CD4-positive, alpha-beta T cell (primary cell): ENCODE results near the gene RAD51AP1. TPM values are rescaled to one million over a fixed set of nuclear protein-coding genes. Genes with fewer than 3 reads are reported as not detected.
A peak's percentile ranks its signal among the peaks of the same experiment; 100 is the strongest.

ENCODE experiments used
- ATAC-seq: fragments of 200-7000 bp; cut with Tn5 transposase; one replicate; pipeline ENCODE4 v1.10.0; 2022; ENCODE audit warnings: mild to moderate bottlenecking; ENCODE audit not compliant: poor library complexity
- CTCF ChIA-PET: fragments of 350-600 bp; sonication (Branson Sonifier 250); formaldehyde crosslinking; loops from one replicate; lab custom pipeline; 2021; ENCODE audit warnings: antibody characterized with exemption, inconsistent platforms; lab: Charles Lee
- POLR2A ChIA-PET: fragments of 350-600 bp; sonication (Branson Sonifier 250); formaldehyde crosslinking; loops from one replicate; lab custom pipeline; 2021; ENCODE audit warnings: antibody characterized with exemption, inconsistent platforms; lab: Charles Lee
- DNase-seq, 14 experiments: peaks; one replicate each; pipeline ENCODE4 v3.0.0-alpha.2; 2013 to 2020; ENCODE audit warnings: mixed read lengths in 2 of 14
- H3K27ac ChIP-seq, 2 donors: one replicate each; pipeline versions ENCODE4 v1.5.1 to v1.7.0; 2013; ENCODE audit warnings: low read length in 2 of 2, low read depth in 1 of 2, mild to moderate bottlenecking in 1 of 2
- H3K27me3 ChIP-seq, 2 experiments: 1 replicate in 1 of 2; 2 replicates in 1 of 2; pipeline versions ENCODE4 v1.6.1 to v1.7.0; 2013; ENCODE audit warnings: low read length in 2 of 2, control low read depth in 1 of 2, mild to moderate bottlenecking in 1 of 2, moderate library complexity in 1 of 2; ENCODE audit not compliant: insufficient read depth in 2 of 2, control insufficient read depth in 1 of 2
- H3K36me3 ChIP-seq: one replicate; pipeline ENCODE4 v1.6.1; 2013; ENCODE audit warnings: low read length, control low read depth; ENCODE audit not compliant: insufficient read depth
- H3K4me1 ChIP-seq: one replicate; pipeline ENCODE4 v1.6.1; 2013; ENCODE audit warnings: low read length, control low read depth; ENCODE audit not compliant: insufficient read depth
- H3K4me3 ChIP-seq: one replicate; pipeline ENCODE4 v1.5.1; 2013; ENCODE audit warnings: mild to moderate bottlenecking, low read length, moderate library complexity
- H3K9me3 ChIP-seq, 2 experiments: 1 replicate in 1 of 2; 2 replicates in 1 of 2; pipeline versions ENCODE4 v1.6.1 to v1.7.0; 2013; ENCODE audit warnings: low read length in 2 of 2, mild to moderate bottlenecking in 2 of 2, control low read depth in 1 of 2, moderate library complexity in 1 of 2; ENCODE audit not compliant: control insufficient read depth in 1 of 2, insufficient read depth in 1 of 2
- H3K27ac Mint-ChIP-seq: one replicate; pipeline ENCODE4 v1.8.0; 2020; ENCODE audit warnings: mixed read lengths
- H3K27me3 Mint-ChIP-seq: one replicate; pipeline ENCODE4 v1.8.0; 2021; ENCODE audit warnings: mixed read lengths
- H3K36me3 Mint-ChIP-seq: one replicate; pipeline ENCODE4 v1.8.0; 2021; ENCODE audit warnings: low read depth, mixed read lengths
- H3K4me1 Mint-ChIP-seq: one replicate; pipeline ENCODE4 v1.8.0; 2021; ENCODE audit warnings: low read depth, mixed read lengths
- H3K4me3 Mint-ChIP-seq: one replicate; pipeline ENCODE4 v1.8.0; 2020; ENCODE audit warnings: mild to moderate bottlenecking, mixed read lengths
- H3K9me3 Mint-ChIP-seq: one replicate; pipeline ENCODE4 v1.8.0; 2020; ENCODE audit warnings: mixed read lengths
- intact Hi-C, 2 experiments: fragments of 100-400 bp; cut with DNase I in 1 of 2; cut with micrococcal nuclease in 1 of 2; formaldehyde crosslinking; loops; one replicate each; pipeline versions ENCODE4 v1.15.1 to v1.9.0; 2023 to 2025; cut with DNase I, micrococcal nuclease
- total RNA-seq, 174 experiments: library from RNA in 2 of 174; stranded (reverse) in 2 of 174; gene quantifications; one replicate each; pipeline ENCODE4 v1.2.3 and lab custom pipeline; 2021 to 2026
- TF ChIP-seq, protein P1 (sequence below): fragments of 200-600 bp; IDR thresholded peaks from one replicate; pipeline ENCODE4 v1.8.0; 2022; ENCODE audit warnings: antibody characterized with exemption, mild to moderate bottlenecking

Gene RAD51AP1
- total RNA-seq, 2 experiments from 2014 or later: 0.45 to 0.93 TPM

- Mint-ChIP-seq H3K27me3 (no peaks in the 10 kb centered on the region), H3K4me1 (no peaks in the 10 kb centered on the region), H3K36me3 (no peaks in the 10 kb centered on the region), H3K27ac (no peak overlapping the region), H3K9me3 (no peaks in the 10 kb centered on the region), H3K4me3 (no peak overlapping the region)
- no peak overlapping the region for H3K27ac ChIP-seq
- ATAC-seq (no peak), DNase-seq (peak in 4 of 14 experiments; percentile 6 to 39 (median 23))
- peaks cover 0 to 6% of the 10 kb centered on the region in 2 experiments for H3K27me3 ChIP-seq
- H3K36me3 ChIP-seq: no peaks in the 10 kb centered on the region
- H3K4me1 ChIP-seq: no peaks in the 10 kb centered on the region
- H3K9me3 ChIP-seq: no peaks in the 10 kb centered on the region
- ChIA-PET CTCF (no interaction called here), POLR2A (no interaction called here)
- intact Hi-C loops: loop anchor here in 1 of 2 experiments (2.0 kb wide), 1 partner anchor 179 kb away; no protein-coding TSS in a partner anchor
- no peak overlapping the region for H3K4me3 ChIP-seq
- TF ChIP-seq, protein P1, sequence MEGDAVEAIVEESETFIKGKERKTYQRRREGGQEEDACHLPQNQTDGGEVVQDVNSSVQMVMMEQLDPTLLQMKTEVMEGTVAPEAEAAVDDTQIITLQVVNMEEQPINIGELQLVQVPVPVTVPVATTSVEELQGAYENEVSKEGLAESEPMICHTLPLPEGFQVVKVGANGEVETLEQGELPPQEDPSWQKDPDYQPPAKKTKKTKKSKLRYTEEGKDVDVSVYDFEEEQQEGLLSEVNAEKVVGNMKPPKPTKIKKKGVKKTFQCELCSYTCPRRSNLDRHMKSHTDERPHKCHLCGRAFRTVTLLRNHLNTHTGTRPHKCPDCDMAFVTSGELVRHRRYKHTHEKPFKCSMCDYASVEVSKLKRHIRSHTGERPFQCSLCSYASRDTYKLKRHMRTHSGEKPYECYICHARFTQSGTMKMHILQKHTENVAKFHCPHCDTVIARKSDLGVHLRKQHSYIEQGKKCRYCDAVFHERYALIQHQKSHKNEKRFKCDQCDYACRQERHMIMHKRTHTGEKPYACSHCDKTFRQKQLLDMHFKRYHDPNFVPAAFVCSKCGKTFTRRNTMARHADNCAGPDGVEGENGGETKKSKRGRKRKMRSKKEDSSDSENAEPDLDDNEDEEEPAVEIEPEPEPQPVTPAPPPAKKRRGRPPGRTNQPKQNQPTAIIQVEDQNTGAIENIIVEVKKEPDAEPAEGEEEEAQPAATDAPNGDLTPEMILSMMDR: peak; percentile 4
These were observed 40.8 kb downstream of the RAD51AP1 start for GRCh38 chr12:4579305-4580102.

- Histone ChIP-seq H3K27me3 (peaks cover 0 to 6% of the 10 kb centered on the region in 2 experiments), H3K9me3 (no peaks in the 10 kb centered on the region), H3K4me3 (no peak overlapping the region), H3K27ac (no peak overlapping the region), H3K36me3 (no peaks in the 10 kb centered on the region), H3K4me1 (no peaks in the 10 kb centered on the region)
- ChIA-PET POLR2A (no interaction called here), CTCF (no interaction called here)
- Mint-ChIP-seq H3K9me3 (no peaks in the 10 kb centered on the region), H3K27me3 (no peaks in the 10 kb centered on the region), H3K27ac (no peak overlapping the region), H3K4me3 (no peak overlapping the region), H3K36me3 (no peaks in the 10 kb centered on the region), H3K4me1 (no peaks in the 10 kb centered on the region)
- intact Hi-C loops: loop anchor here in 1 of 2 experiments (2.0 kb wide), 1 partner anchor 179 kb away; no protein-coding TSS in a partner anchor
- TF ChIP-seq, protein P1: no peak
- DNase-seq (no peak), ATAC-seq (no peak)
These were observed 41.6 kb downstream of the RAD51AP1 start for GRCh38 chr12:4580281-4580688.

GRCh38 chr12:4584281-4584680 lies 45.6 kb downstream of the RAD51AP1 start:
- intact Hi-C loops: no loop called here
- TF ChIP-seq, protein P1: no peak
- CTCF ChIA-PET: no interaction called here

More at GRCh38 chr12:4584281-4584680, 45.6 kb downstream of the RAD51AP1 start:
- ATAC-seq (no peak), DNase-seq (no peak)
- H3K9me3 Mint-ChIP-seq: no peaks in the 10 kb centered on the region
- no peaks in the 10 kb centered on the region for H3K4me1 Mint-ChIP-seq
- Histone ChIP-seq H3K4me3 (no peak overlapping the region), H3K9me3 (no peaks in the 10 kb centered on the region), H3K27me3 (peaks cover 0 to 6% of the 10 kb centered on the region in 2 experiments), H3K36me3 (no peaks in the 10 kb centered on the region), H3K27ac (no peak overlapping the region), H3K4me1 (no peaks in the 10 kb centered on the region)
- H3K27me3 Mint-ChIP-seq: peaks cover 4% of the 10 kb centered on the region
- no peak overlapping the region for H3K27ac Mint-ChIP-seq
- H3K4me3 Mint-ChIP-seq: no peak overlapping the region
- no peaks in the 10 kb centered on the region for H3K36me3 Mint-ChIP-seq
- POLR2A ChIA-PET: no interaction called here
